GM18861 (cell line): ENCODE data around the gene SLC6A18.
"Not testable (repeated sequence)": the region's sequence is repeated elsewhere in the genome, so short reads cannot be mapped to it uniquely, and the experiment has no call there.

Experiments
- ATAC-seq: cut with Tn5 transposase; IDR thresholded peaks from one replicate; pipeline ENCODE4 v1.9.1; 2021; ENCODE audit not compliant: unreplicated experiment

SLC6A18 gene

DNA sequence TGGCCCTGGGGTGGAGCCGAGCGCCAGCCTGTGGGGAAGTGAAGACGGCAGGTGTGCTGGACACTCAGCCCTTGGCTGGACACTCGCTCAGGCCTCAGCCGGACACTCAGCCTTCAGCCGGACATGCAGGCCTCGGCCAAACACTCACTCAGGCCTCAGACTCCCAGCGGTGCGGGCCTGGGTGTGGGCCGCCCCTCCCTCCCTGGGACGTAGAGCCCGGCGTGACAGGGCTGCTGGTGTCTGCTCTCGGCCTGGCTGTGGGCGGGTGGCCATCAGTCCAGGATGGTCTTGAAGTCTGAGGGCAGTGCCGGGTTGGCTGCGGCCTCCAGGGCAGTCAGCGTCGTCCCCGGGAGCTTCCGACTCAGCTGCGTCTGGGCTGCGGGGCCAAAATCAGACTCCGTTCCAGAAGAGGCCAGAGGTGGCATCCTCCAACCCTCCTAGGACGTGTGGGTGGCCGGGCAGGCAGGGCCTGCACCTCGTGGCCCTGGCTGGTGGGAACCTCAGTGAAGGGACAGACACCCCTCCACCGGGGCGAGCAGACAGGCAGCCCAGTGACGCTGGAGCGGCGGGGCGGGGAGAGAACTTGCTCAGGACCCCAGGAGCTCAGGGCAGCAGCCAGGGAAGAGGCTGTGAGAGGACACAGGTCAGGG, 28.4 kb downstream of the SLC6A18 start:
- no peak for ATAC-seq

DNA sequence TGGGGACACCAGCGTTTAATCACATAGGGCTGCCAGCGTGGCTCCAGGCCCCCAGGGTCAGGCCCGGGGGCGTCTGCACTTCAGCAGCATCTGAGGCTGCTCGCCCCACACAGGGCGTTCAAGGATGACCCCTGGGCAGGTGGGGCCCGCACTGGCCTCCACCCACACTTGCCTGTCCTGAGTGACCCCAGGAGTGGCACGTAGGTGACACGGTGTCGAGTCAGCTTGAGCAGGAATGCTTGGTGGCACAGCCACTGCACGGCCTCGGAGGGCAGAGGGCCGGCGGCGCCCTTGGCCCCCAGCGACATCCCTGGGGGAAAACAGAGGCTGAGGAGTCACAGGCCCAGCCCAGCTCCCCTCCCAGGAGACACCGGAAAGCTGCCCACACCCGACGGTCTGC, 29.0 kb downstream of the SLC6A18 start:
- ATAC-seq, result no peak

DNA sequence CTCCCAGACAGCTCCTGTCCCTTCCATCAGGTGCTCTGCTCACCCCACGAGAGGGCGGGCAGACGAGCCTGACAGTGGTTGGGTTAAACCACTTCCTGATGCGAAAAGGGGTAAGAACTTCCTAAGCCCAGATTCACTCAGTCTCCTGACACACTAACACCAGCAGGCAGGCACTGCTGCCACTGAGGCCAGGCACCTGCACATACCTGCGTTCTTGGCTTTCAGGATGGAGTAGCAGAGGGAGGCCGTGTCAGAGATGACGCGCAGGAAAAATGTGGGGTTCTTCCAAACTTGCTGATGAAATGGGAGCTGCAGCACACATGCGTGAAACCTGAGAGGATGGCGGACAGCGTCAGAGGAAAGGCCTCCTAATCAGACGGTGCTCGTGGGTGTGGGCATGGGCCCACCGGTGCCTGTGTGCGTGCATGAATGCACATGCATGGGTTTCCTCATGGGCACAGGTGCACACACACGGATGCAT, 29.9 kb downstream of the SLC6A18 start:
- no peak for ATAC-seq

DNA sequence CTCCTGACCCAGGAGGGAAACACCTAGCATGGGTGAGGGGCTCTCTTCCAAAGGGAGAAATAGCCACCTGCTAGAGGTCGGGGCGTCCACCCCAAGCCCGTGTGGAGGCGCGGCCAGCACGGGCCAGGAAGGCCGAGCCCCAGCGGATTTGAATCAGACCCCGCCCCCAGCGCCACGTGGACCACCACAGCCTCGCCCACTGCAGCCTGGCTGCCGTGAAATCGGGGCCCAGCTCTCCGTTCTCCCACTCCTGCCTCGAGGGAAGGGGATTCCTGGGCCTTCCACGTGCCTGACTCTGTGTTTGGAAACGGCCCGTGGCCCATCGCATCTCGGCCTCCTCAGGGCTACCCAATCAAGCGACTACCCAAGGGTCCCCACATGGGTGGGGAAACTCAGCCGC, 31.6 kb downstream of the SLC6A18 start:
- ATAC-seq, result no peak

DNA sequence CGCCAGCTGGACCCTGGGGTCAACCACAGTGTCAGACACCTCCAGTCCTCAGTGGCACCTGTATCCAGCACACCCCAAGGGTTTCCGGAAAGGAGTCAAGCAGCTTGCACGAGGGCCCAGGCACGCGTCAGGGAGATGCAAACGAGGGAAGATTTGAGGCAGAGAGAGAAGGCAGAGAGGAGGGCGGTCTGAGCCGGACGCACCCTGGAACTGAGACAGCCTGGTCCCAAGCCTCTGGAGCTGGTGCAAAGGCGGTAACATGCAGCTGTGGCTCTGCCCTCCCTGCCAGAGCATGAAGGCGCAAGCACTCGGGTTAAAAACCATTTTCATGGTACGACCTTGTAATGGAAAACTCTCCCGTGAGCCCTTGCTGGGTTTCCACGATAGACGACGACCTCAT, 32.2 kb downstream of the SLC6A18 start:
- ATAC-seq, result no peak

DNA sequence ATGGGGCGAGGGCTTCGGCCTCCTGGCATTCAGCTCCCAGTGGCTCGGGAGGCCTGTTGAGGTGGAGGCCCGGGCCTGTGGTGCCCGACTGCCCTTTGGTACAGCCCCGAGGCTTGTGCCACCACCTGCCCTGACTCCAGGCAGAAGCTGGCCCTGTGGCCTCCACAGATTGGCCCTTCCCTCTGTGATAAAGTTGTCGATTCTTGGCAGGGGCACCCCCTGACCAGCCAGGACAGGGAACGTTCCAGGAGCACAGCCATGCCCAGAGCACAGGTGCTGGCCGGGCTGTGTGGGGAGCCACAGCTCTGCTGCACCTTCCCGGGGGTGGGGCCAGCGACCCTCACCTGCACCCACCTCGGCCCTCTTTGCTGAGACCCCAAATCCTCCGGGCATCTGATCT, 32.7 kb downstream of the SLC6A18 start:
- ATAC-seq, result no peak

DNA sequence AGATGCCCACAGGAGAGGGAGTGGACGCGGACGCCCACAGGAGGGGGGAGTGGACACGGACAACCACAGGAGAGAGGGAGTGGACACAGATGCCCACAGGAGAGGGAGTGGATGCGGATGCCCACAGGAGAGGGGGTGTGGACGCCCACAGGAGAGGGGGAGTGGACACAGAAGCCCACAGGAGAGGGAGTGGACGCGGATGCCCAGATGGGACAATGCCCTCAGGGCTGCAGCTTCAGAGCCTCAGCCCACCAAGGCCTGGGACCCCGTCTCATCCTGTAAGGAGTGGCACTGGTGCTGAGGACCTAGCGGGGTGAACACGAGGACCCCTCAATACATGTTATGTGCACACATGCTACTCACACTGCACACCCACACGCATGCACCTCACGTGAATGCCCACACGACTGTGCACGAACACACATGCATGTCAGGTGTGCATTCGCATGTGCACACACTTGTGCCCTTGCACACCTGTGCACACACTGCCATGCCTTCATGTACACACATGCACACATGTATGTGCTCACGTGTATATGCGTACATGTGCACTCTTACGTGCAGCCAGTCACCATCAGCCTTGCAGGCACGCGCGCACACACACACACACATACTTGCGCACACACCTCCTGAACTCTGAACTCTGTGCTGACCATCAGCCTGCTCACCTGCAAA, 34.8 kb downstream of the SLC6A18 start:
- ATAC-seq, result no peak

DNA sequence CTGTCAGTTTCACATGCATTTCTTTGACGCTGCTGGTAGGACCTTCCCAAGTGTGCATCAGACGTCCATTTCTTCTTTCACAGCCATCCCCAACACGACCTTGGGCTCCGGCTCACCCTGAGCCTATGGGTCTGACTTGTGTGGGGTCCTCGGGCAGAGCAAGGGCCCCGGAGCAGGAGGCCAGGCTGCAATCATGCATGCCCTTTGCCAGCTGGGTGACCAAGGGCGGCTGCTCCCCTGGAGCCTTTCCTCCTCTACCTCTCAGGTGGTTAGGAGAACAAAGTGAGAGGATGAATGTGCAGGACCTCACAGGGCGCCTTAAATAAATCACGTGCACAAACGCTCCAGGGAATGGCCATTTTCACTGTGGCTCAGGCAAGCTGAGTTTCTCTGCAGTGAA, 36.5 kb downstream of the SLC6A18 start:
- no peak for ATAC-seq

DNA sequence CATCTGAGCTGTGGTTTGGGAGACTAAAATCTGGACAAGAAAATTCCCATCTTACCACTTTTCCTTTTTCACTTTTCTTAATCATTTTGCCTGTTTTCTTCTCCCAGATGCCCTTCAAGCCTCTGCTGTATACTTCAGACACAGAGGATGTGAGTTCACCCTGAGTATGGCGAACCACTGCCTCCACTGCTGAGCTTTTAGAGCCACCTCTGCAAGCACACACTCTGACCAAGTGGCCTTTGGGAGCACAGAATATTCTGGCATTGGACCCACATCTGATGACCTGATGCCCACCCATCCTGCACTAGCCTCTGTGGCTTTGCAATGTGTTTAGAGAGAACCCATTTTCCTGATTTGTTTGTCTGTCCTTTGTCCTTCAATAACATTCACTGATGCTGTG, 37.2 kb downstream of the SLC6A18 start:
- ATAC-seq, result no peak

DNA sequence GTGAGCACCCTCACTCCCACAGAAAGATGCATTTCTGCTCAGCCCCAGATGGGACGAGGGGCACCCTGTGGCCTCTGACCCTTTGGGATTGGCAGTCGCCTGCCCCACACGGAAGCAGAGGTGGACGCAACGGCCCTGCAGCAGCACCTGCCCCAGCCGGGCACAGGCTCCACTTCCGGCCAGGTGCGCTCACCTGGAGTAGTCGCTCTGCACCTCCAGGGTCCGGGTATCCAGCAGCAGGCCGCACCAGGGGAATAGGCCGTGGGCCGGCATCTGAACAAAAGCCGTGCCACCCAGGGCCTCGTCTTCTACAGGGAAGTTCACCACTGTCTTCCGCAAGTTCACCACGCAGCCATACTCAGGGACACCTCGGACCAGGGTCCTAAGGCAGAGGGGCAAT, 39.0 kb downstream of the SLC6A18 start:
- no peak for ATAC-seq

DNA sequence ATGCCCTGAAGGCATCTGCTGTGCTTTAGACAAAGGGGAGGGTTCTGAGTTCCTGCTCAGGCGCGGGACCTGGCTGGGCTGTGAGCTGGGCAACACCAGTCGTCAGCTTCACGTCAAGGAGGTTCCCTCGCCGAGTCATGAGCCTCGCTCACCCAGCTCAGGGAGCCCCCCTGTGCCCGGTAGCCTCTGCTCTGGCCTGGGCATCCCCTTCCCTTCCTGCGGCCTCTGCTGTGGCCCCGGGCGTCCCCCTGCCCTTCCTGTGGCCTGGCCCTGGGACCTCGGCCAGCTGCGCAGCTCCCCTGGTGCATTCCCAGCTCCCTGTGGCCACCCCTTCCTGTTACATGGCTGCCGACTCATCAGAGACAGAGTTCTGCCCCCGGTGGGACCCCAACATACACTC, 39.8 kb downstream of the SLC6A18 start:
- no peak for ATAC-seq

DNA sequence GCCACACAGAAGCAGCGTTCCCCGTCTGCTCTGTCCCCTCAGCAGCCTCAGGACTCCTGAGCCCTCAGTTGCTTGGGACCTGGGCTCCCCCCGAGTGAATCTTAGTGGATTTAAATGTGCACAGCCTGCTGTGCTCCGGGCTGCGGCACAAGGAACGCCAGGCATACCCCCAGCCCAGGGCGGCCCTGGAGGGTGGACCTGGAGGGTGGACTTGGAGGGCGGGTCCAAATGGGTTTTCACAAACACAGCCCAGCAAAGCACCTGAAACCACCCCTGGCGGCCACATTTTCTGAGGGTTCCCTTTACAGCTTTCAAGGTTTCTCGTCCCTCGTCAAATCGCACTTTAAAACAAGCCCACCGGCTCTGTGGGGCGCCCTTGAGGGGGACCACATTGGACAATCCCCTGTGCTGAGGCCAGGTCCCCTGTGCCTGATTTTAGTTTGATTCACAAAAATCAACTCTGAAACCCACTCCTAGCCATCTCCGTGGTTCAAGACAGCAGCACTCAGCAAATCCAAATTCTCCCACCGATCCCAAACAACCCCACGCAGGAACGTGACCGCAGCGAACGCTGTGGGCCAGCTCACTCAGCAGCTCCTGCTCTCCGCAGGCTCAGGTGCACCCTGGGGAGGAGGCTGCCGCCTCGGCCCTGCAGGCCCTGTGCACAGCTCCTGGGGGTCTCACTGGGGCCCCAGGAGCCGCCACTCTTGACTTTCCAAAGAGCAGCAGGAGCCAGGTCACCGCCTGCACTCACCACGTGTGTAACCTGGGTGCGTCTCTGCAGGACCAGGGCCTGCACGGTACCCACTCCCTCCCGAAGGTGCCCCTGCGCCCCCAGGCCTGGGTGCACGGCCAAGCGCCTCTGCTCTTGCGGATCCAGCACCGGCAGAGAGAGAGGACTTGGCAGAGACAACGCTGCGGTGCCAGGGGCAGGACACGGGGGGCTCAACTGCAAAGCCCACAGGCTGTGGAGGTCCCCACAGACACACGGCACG, 40.6 kb downstream of the SLC6A18 start:
- no peak for ATAC-seq

DNA sequence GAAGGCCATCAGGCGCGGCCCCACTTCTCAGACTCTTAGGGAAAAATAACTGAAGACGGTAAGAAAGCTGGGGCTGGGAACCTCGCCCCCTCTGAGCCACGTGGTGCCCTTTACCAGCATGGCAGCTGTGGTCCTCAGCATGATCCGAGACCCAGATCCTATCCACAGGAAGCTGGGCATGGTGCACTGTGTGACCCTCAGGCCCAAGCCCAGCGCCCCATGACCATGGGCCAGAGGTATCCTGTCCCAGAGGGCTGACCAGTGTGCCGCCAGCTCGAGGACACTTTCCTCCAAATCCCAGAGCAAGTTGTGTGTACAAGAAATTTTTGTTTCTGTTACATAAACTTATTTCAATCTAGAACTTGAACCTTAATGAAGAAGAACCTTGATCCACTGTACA, 41.6 kb downstream of the SLC6A18 start:
- no peak for ATAC-seq

DNA sequence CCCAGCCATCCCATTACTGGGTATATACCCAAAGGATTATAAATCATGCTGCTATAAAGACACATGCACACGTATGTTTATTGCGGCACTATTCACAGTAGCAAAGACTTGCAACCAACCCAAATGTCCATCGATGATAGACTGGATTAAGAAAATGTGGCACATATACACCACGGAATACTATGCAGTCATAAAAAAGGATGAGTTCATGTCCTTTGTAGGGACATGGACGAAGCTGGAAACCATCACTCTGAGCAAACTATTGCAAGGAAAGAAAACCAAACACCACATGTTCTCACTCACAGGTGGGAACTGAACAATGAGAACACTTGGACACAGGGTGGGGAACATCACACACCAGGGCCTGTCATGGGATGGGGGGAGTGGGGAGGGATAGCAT, 42.3 kb downstream of the SLC6A18 start:
- ATAC-seq, result not testable (repeated sequence)

DNA sequence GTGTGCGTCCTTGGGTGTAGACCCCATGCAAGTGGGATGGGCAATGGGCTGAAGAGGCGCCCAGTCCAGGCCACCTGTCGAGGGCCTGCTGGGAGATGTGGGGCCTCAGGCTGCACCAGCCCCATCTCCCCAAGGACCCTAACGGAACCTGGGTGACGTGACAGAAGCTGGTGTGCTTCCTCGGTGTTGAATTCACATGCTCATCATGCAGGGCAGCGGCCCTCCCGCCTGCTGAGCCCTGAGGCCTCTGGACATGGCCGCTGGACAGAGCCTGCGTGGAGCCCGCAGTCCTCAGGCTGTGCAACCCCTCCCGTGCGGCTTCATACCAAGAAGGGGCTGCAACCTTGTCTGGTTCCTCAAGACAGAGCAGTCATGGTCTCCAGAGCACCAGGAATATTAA, 42.9 kb downstream of the SLC6A18 start:
- ATAC-seq, result no peak

DNA sequence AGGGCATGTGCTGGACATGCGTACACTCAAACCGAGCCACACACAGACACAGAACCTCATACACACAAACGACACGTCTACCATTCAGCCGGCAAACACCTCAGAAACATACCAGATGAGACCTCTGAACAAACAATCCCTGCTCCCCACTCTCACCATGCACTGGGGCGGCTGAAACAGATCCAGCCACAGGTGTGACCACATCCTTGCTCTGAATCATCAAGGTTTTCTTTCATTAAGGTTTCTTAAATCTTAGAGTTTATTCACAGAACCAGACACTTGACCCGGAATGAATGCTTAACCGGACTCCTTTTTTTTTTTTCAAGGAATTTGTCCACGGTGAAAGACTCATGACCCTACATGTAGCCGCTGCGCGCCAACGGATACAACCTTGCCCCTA, 43.5 kb downstream of the SLC6A18 start:
- ATAC-seq, result no peak

DNA sequence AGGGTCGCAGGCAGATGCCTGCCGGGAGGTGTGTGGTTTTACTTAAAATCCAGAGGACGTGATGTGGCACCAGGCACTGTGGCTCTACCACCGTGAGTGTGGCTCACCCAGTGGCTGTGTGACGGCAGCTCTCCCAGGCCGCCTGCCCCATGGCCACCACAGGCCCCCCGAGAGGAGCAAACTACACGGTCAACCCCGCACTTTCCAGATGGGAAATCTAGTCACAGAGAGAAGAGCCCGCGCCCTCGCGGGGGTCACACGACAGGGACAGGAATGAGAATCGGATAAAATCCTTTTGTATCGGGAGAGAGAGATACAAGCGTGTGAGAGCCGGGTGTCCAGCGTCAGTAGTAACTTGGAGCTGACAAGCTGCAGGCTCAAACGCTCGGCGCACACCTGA, 45.2 kb downstream of the SLC6A18 start:
- ATAC-seq, result no peak

DNA sequence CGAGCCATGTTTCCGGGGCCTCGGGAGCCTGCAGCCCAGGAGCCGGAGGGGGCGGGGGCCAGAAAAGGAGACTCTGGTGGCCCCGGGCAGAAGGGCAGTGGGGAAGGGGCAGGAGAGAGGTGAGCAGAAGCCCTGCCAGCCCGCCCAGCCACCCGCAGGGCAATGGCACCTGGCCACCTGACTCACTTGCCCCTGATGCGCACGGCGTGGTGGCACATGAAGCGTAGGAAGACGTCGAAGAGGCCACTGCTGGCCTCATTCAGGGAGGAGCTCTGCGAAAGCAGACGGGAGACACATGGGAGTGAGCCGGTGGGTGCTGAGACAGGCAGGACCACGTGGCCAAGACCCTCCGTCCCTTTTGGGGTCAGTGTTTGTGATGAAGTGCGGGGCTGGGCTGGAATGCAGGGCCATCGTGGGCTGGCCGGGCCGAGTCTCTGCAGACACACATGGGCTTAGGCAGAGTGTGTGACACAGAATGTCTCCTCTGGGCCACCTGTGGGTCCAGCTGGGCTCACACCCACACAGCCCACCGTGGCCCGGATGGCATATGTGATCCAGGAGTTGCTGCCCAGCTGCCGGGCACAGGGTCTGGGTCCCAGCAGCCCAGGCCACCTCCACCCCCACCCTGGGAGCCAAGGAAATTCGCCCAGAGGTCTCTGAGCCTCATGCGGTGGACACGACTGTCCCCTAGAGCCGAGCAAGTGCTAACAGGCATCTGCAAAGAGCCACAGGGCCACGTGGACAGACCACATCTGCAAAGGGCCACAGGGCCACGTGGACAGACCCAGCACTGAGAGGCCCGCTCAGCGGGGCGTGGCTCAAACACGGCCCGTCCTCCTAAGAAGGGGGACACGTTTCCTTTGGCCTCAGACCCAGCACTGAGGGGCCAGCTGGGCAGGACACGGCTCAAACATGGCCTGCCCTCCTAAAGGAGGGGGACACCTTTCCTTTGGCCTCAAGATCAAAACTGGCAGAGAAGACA, 46.0 kb downstream of the SLC6A18 start:
- no peak for ATAC-seq

DNA sequence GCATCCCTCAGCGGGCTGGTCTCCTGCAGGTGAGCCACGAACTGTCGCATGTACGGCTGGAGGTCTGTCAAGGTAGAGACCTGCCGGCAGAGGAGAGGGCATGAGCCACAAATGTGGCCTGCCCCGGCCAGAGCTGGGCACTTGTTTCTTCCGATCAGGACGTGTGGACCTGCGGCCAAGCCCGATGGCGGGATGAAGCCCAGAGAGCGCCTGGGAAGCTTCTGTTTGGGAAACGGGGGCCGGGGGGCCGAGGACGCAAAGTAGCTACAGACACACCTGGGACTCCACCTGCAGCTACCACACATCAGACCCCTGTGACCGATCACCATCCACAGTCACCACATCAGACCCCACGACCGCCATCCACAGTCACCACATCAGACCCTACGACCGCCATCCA, 47.0 kb downstream of the SLC6A18 start:
- no peak for ATAC-seq

DNA sequence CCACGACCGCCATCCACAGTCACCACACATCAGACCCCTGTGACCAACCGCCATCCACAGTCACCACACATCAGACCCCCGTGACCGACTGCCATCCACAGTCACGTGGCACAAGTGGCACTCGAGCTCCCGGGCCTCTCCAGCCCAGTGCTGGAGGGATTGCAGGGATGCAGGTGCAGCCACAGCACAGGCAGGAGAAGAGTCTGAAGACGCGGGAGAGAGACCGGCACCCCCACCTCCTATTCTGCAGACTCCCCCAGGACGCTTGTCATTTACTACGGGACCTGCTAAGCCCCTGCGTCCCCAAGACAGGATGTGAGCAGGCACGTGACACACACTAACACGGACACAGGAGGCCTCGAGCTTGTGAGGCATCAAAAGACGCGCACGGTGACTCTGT, 48.6 kb downstream of the SLC6A18 start:
- ATAC-seq, result no peak

DNA sequence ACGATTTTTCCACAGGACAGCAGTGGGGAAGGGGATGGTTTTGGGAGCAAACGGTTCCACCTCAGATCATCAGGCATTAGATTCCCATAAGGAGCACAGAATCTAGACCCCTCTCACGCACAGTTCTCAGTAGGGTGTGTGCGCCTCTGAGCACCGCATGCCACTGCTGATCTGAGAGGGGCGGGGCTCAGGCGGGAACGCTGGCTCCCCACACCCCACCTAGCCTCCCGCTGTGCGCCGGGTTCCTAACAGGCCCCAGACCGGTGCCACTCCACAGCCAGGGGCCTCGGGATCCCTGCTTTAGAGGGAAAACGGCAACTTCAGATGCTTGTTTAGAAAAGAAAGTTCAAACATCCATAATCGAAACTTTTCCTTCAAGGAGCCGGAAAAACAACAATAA, 49.3 kb downstream of the SLC6A18 start:
- ATAC-seq, result no peak
